Measurements from ENCODE around the gene EPHB1. TPM values are rescaled to one million over a fixed set of nuclear protein-coding genes. Genes with fewer than 3 reads are reported as not detected.

Gene EPHB1
- total RNA-seq, 1 donor from 2014 or later, result 3.8 TPM

- no peak for DNase-seq
- no peak for ATAC-seq (ENCODE audit: low read depth)
- H3K9me3 Mint-ChIP-seq, result no peaks in the 10 kb centered on the region
- ChIA-PET CTCF (no interaction called here), POLR2A (no interaction called here)
- no peak for TF ChIP-seq CTCF (IDR thresholded peaks at IDR 0.05)
- intact Hi-C loops (cut with micrococcal nuclease), result no loop called here
- no peak overlapping the region for H3K27ac Mint-ChIP-seq
- H3K36me3 Mint-ChIP-seq (ENCODE audit: low read depth), result no peaks in the 10 kb centered on the region
- no peaks in the 10 kb centered on the region for H3K4me1 Mint-ChIP-seq
- no peak overlapping the region for H3K4me3 Mint-ChIP-seq
- peaks cover 2% of the 10 kb centered on the region for H3K27me3 Mint-ChIP-seq
Observed at GRCh38 chr3:134937256-134938028, 142.4 kb downstream of the EPHB1 start.

GRCh38 chr3:134938029-134938525 is 143.0 kb downstream of the EPHB1 start:
- ATAC-seq (ENCODE audit: low read depth) (no peak), DNase-seq (no peak)
- no peaks in the 10 kb centered on the region for H3K4me1 Mint-ChIP-seq
- intact Hi-C loops (cut with micrococcal nuclease), result no loop called here
- no peak for TF ChIP-seq CTCF (IDR thresholded peaks at IDR 0.05)
- no peak overlapping the region for H3K27ac Mint-ChIP-seq
- H3K27me3 Mint-ChIP-seq, result peaks cover 2% of the 10 kb centered on the region
- H3K9me3 Mint-ChIP-seq, result no peaks in the 10 kb centered on the region
- ChIA-PET POLR2A (no interaction called here), CTCF (no interaction called here)
- H3K4me3 Mint-ChIP-seq, result no peak overlapping the region
- no peaks in the 10 kb centered on the region for H3K36me3 Mint-ChIP-seq (ENCODE audit: low read depth)

GRCh38 chr3:134939978-134940377 is 144.9 kb downstream of the EPHB1 start:
- no peaks in the 10 kb centered on the region for H3K36me3 Mint-ChIP-seq (ENCODE audit: low read depth)
- ChIA-PET CTCF (no interaction called here), POLR2A (no interaction called here)
- no peaks in the 10 kb centered on the region for H3K4me1 Mint-ChIP-seq
- no peak overlapping the region for H3K27ac Mint-ChIP-seq
- no peak for TF ChIP-seq CTCF (IDR thresholded peaks at IDR 0.05)
- DNase-seq (no peak), ATAC-seq (ENCODE audit: low read depth) (no peak)
- H3K27me3 Mint-ChIP-seq, result peaks cover 2% of the 10 kb centered on the region
- intact Hi-C loops (cut with micrococcal nuclease), result no loop called here
- H3K9me3 Mint-ChIP-seq, result no peaks in the 10 kb centered on the region
- H3K4me3 Mint-ChIP-seq, result no peak overlapping the region

- H3K9me3 Mint-ChIP-seq, result no peaks in the 10 kb centered on the region
- TF ChIP-seq CTCF (IDR thresholded peaks at IDR 0.05), result no peak
- intact Hi-C loops (cut with micrococcal nuclease), result no loop called here
- H3K27me3 Mint-ChIP-seq, result peaks cover 2% of the 10 kb centered on the region
- no peak for ATAC-seq (ENCODE audit: low read depth)
- CTCF ChIA-PET, result no interaction called here
- H3K36me3 Mint-ChIP-seq (ENCODE audit: low read depth), result no peaks in the 10 kb centered on the region
- no peak overlapping the region for H3K4me3 Mint-ChIP-seq
- DNase-seq, result no peak
- H3K4me1 Mint-ChIP-seq, result no peaks in the 10 kb centered on the region
- H3K27ac Mint-ChIP-seq, result no peak overlapping the region
- POLR2A ChIA-PET, result no interaction called here
Observed at GRCh38 chr3:134941820-134942219, 146.8 kb downstream of the EPHB1 start.

- Mint-ChIP-seq H3K27ac (no peak overlapping the region), H3K4me1 (no peaks in the 10 kb centered on the region), H3K4me3 (no peak overlapping the region), H3K9me3 (no peaks in the 10 kb centered on the region), H3K36me3 (ENCODE audit: low read depth) (no peaks in the 10 kb centered on the region), H3K27me3 (no peaks in the 10 kb centered on the region)
- DNase-seq (no peak), ATAC-seq (ENCODE audit: low read depth) (no peak)
- intact Hi-C loops (cut with micrococcal nuclease), result no loop called here
- ChIA-PET POLR2A (no interaction called here), CTCF (no interaction called here)
- no peak for TF ChIP-seq CTCF (IDR thresholded peaks at IDR 0.05)
Observed at GRCh38 chr3:134944429-134944828, 149.4 kb downstream of the EPHB1 start.
